Neural cell (in vitro differentiated cells): ENCODE measurements around the gene METAP1D. TPM values are rescaled to one million over a fixed set of nuclear protein-coding genes. Genes with fewer than 3 reads are reported as not detected.
A peak's percentile ranks its signal among the peaks of the same experiment; 100 is the strongest.

ENCODE experiments used
- H2AFZ ChIP-seq: fragments of 200-600, 300-800 bp; sonication (generic), shearing (Covaris generic); 2 replicates; pipeline ENCODE4 v1.6.0; 2014; ENCODE audit warnings: low read depth, mild to moderate bottlenecking, antibody characterized with exemption, low read length, moderate library complexity
- H3F3A ChIP-seq: fragments of 200-600 bp; shearing (Covaris generic); 2 replicates; pipeline ENCODE4 v1.6.1; 2016; ENCODE audit warnings: mild to moderate bottlenecking, moderate library complexity, mixed read lengths, antibody characterized with exemption, low read length; ENCODE audit not compliant: insufficient read depth, poor library complexity, severe bottlenecking
- H3K27ac ChIP-seq: fragments of 200-600, 300-800 bp; sonication (generic), shearing (Covaris generic); 2 replicates; pipeline ENCODE4 v1.5.1; 2014; ENCODE audit warnings: mild to moderate bottlenecking, low read length, moderate library complexity
- H3K27me3 ChIP-seq: fragments of 300-800, 200-600 bp; sonication (generic), shearing (Covaris generic); 2 replicates; pipeline ENCODE4 v1.6.0; 2014; ENCODE audit warnings: mild to moderate bottlenecking, low read depth, low read length, moderate library complexity; ENCODE audit not compliant: insufficient read depth
- H3K36me3 ChIP-seq: fragments of 300-800, 200-600 bp; sonication (generic), shearing (Covaris generic); 2 replicates; pipeline ENCODE4 v1.5.1; 2014; ENCODE audit warnings: mild to moderate bottlenecking, antibody characterized with exemption, low read length, moderate library complexity; ENCODE audit not compliant: insufficient read depth
- H3K4me2 ChIP-seq: fragments of 300-800, 200-600 bp; sonication (generic), shearing (Covaris generic); 2 replicates; pipeline ENCODE4 v1.6.0; 2014; ENCODE audit warnings: mild to moderate bottlenecking, low read length
- H3K4me3 ChIP-seq: fragments of 300-800, 200-600 bp; sonication (generic), shearing (Covaris generic); 2 replicates; pipeline ENCODE4 v1.5.1; 2014; ENCODE audit warnings: mild to moderate bottlenecking, low read length, moderate library complexity
- H3K79me2 ChIP-seq: fragments of 200-600 bp; shearing (Covaris generic); replicated peaks from 2 replicates; pipeline ENCODE4 v1.6.0; 2014; ENCODE audit warnings: mild to moderate bottlenecking, low read length, moderate library complexity; ENCODE audit not compliant: insufficient read depth
- H3K9ac ChIP-seq: fragments of 300-800, 200-600 bp; sonication (generic), shearing (Covaris generic); 2 replicates; pipeline ENCODE4 v1.6.1; 2016; ENCODE audit warnings: mild to moderate bottlenecking, low read length, mixed read lengths
- H3K9me2 ChIP-seq: fragments of 200-600 bp; shearing (Covaris generic); 2 replicates; pipeline ENCODE4 v1.6.1; 2016; ENCODE audit warnings: mild to moderate bottlenecking, low read length, mixed read lengths; ENCODE audit not compliant: insufficient read depth
- H3K9me3 ChIP-seq: fragments of 200-600, 300-800 bp; sonication (generic), shearing (Covaris generic); 2 replicates; pipeline ENCODE4 v1.6.1; 2016; ENCODE audit warnings: mild to moderate bottlenecking, mixed run types, low read length, moderate library complexity, mixed read lengths
- H4K20me1 ChIP-seq: fragments of 200-600 bp; shearing (Covaris generic); 2 replicates; pipeline ENCODE4 v1.6.1; 2016; ENCODE audit warnings: mild to moderate bottlenecking, mixed run types; ENCODE audit not compliant: insufficient read depth
- EP300 ChIP-seq: fragments of 450-650 bp; conservative IDR thresholded peaks from 2 replicates; pipeline ENCODE4 v1.6.1; 2014; ENCODE audit warnings: antibody characterized with exemption, mild to moderate bottlenecking, moderate library complexity; ENCODE audit not compliant: poor library complexity, severe bottlenecking
- EZH2 ChIP-seq: fragments of 200-600, 300-800 bp; shearing (Covaris generic), sonication (generic); IDR thresholded peaks from 2 replicates; pipeline ENCODE4 v1.6.1; 2014; ENCODE audit warnings: antibody characterized with exemption, low read length, borderline replicate concordance, mild to moderate bottlenecking; ENCODE audit not compliant: insufficient read depth, poor library complexity, severe bottlenecking
- MXI1 ChIP-seq: fragments of 450-650 bp; conservative IDR thresholded peaks from 2 replicates; pipeline ENCODE4 v1.6.1; 2014; ENCODE audit warnings: antibody characterized with exemption, mild to moderate bottlenecking; ENCODE audit not compliant: poor library complexity, severe bottlenecking
- POLR2AphosphoS5 ChIP-seq: IDR thresholded peaks from 2 replicates; pipeline ENCODE4 v1.6.1; 2012
- RAD21 ChIP-seq: fragments of 450-650 bp; conservative IDR thresholded peaks from 2 replicates; pipeline ENCODE4 v1.6.1; 2014; ENCODE audit warnings: antibody characterized with exemption, mild to moderate bottlenecking, moderate library complexity
- SMC3 ChIP-seq: fragments of 450-650 bp; conservative IDR thresholded peaks from 2 replicates; pipeline ENCODE4 v1.6.1; 2014; ENCODE audit warnings: antibody characterized with exemption, mild to moderate bottlenecking, moderate library complexity; ENCODE audit not compliant: poor library complexity
- TAF1 ChIP-seq: IDR thresholded peaks from 2 replicates; pipeline ENCODE4 v1.6.1; 2012; ENCODE audit warnings: low read depth
- polyA plus RNA-seq: library from polyadenylated mRNA; depleted of rRNA; stranded (reverse); fragments of >200 nt; gene quantifications from 2 replicates; pipeline ENCODE4 v1.2.3, GENCODE V29; 2014
- TF ChIP-seq, protein P1 (sequence below): IDR thresholded peaks from 2 replicates; pipeline ENCODE4 v1.6.1; 2012; ENCODE audit warnings: borderline replicate concordance
- TF ChIP-seq, protein P2 (sequence below): fragments of 450-650 bp; IDR thresholded peaks from 2 replicates; pipeline ENCODE4 v1.5.1; 2014; ENCODE audit warnings: antibody characterized with exemption, mild to moderate bottlenecking, moderate library complexity; ENCODE audit not compliant: poor library complexity, severe bottlenecking

Gene METAP1D
- polyA plus RNA-seq, 1 donor from 2014 or later: 5.4 TPM

DNA sequence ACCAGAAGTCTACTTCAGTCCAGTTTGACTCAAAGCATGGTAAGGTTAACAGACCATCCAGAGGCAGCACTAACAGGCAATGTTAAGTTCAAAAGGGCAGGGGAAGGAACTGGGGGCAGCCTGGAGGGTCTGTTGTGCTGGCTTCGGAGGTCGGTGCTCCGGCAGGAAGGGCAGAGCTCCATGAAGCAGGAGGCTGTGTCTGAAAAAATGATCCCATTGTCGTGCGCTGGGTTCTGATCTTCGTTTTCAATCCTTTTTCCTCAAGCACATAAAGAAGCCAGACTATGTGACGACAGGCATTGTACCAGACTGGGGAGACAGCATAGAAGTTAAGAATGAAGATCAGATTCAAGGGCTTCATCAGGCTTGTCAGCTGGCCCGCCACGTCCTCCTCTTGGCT is 63.7 kb downstream of the METAP1D start:
- no peaks in the 10 kb centered on the region for H3K9me3 ChIP-seq
- no peak for TF ChIP-seq EZH2
- TF ChIP-seq RAD21: no peak
- no peaks in the 10 kb centered on the region for H3K9me2 ChIP-seq
- H3K27me3 ChIP-seq: no peaks in the 10 kb centered on the region
- H2AFZ ChIP-seq: no peak overlapping the region
- no peak overlapping the region for H3K27ac ChIP-seq
- H4K20me1 ChIP-seq: no peaks in the 10 kb centered on the region
- no peaks in the 10 kb centered on the region for H3K36me3 ChIP-seq
- H3K9ac ChIP-seq: no peak overlapping the region
- peaks cover 3% of the 10 kb centered on the region for H3F3A ChIP-seq
- H3K79me2 ChIP-seq: peaks cover 1% of the 10 kb centered on the region
- no peak overlapping the region for H3K4me2 ChIP-seq
- no peak overlapping the region for H3K4me3 ChIP-seq

DNA sequence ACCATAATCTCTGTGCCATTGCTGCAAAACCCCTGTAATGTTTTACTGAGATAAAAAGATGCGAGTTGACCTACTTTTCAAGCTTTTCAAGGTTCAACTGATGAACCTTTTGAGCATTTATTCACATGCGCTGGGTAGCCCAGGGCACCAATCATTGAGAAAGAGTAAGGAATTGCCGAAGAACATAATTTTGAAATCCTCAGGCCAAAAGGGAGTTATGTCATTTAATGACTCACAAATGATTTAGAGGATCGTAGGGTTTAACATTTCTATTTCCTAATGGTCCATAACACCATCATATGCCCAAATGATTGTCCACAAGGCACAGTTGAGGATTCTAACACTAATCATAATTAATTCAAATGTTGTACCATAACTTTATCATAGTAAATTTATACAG is 65.4 kb downstream of the METAP1D start:
- H3K9ac ChIP-seq: no peak overlapping the region
- H3K4me3 ChIP-seq: no peak overlapping the region
- H3K79me2 ChIP-seq: peaks cover 6% of the 10 kb centered on the region
- H2AFZ ChIP-seq: no peak overlapping the region
- H3K9me2 ChIP-seq: no peaks in the 10 kb centered on the region
- no peak overlapping the region for H3K4me2 ChIP-seq
- no peak overlapping the region for H3K27ac ChIP-seq
- H3K36me3 ChIP-seq: no peaks in the 10 kb centered on the region
- TF ChIP-seq, protein P1, sequence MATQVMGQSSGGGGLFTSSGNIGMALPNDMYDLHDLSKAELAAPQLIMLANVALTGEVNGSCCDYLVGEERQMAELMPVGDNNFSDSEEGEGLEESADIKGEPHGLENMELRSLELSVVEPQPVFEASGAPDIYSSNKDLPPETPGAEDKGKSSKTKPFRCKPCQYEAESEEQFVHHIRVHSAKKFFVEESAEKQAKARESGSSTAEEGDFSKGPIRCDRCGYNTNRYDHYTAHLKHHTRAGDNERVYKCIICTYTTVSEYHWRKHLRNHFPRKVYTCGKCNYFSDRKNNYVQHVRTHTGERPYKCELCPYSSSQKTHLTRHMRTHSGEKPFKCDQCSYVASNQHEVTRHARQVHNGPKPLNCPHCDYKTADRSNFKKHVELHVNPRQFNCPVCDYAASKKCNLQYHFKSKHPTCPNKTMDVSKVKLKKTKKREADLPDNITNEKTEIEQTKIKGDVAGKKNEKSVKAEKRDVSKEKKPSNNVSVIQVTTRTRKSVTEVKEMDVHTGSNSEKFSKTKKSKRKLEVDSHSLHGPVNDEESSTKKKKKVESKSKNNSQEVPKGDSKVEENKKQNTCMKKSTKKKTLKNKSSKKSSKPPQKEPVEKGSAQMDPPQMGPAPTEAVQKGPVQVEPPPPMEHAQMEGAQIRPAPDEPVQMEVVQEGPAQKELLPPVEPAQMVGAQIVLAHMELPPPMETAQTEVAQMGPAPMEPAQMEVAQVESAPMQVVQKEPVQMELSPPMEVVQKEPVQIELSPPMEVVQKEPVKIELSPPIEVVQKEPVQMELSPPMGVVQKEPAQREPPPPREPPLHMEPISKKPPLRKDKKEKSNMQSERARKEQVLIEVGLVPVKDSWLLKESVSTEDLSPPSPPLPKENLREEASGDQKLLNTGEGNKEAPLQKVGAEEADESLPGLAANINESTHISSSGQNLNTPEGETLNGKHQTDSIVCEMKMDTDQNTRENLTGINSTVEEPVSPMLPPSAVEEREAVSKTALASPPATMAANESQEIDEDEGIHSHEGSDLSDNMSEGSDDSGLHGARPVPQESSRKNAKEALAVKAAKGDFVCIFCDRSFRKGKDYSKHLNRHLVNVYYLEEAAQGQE: no peak
- TF ChIP-seq TAF1 (no peak), EZH2 (no peak), POLR2AphosphoS5 (no peak), RAD21 (no peak), EP300 (no peak), MXI1 (no peak), SMC3 (no peak)
- TF ChIP-seq, protein P2, sequence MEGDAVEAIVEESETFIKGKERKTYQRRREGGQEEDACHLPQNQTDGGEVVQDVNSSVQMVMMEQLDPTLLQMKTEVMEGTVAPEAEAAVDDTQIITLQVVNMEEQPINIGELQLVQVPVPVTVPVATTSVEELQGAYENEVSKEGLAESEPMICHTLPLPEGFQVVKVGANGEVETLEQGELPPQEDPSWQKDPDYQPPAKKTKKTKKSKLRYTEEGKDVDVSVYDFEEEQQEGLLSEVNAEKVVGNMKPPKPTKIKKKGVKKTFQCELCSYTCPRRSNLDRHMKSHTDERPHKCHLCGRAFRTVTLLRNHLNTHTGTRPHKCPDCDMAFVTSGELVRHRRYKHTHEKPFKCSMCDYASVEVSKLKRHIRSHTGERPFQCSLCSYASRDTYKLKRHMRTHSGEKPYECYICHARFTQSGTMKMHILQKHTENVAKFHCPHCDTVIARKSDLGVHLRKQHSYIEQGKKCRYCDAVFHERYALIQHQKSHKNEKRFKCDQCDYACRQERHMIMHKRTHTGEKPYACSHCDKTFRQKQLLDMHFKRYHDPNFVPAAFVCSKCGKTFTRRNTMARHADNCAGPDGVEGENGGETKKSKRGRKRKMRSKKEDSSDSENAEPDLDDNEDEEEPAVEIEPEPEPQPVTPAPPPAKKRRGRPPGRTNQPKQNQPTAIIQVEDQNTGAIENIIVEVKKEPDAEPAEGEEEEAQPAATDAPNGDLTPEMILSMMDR: no peak
- no peaks in the 10 kb centered on the region for H3K27me3 ChIP-seq
- peaks cover 3% of the 10 kb centered on the region for H3F3A ChIP-seq
- H4K20me1 ChIP-seq: no peaks in the 10 kb centered on the region
- H3K9me3 ChIP-seq: no peaks in the 10 kb centered on the region

- Histone ChIP-seq H4K20me1 (no peaks in the 10 kb centered on the region), H2AFZ (no peak overlapping the region), H3K9me2 (no peaks in the 10 kb centered on the region), H3K36me3 (no peaks in the 10 kb centered on the region), H3K4me3 (peak overlapping the region; percentile 21), H3K27ac (peak overlapping the region; percentile 44), H3K27me3 (no peaks in the 10 kb centered on the region), H3K4me2 (peak overlapping the region; percentile 3), H3K9ac (peak overlapping the region; percentile 1), H3F3A (peaks cover 3% of the 10 kb centered on the region), H3K9me3 (no peaks in the 10 kb centered on the region), H3K79me2 (peaks cover 6% of the 10 kb centered on the region)
- TF ChIP-seq EZH2 (no peak), SMC3 (peak; percentile 18), POLR2AphosphoS5 (peak; percentile 90), EP300 (peak; percentile 74), TAF1 (no peak), RAD21 (peak; percentile 23)
- TF ChIP-seq, protein P1: peak; percentile 33
- TF ChIP-seq, protein P2: no peak
Measured at GRCh38 chr2:172066394-172066886, 66.7 kb downstream of the METAP1D start.
